Kidney glomerular epithelial cell (primary cell): Measurements from ENCODE around the gene MACROD2.
"Not testable (repeated sequence)": the region's sequence is repeated elsewhere in the genome, so short reads cannot be mapped to it uniquely, and the experiment has no call there.

Experiments used
- DNase-seq: peaks from one replicate; lab custom pipeline; 2025; lab: John Stamatoyannopoulos, UW

MACROD2 gene

DNA sequence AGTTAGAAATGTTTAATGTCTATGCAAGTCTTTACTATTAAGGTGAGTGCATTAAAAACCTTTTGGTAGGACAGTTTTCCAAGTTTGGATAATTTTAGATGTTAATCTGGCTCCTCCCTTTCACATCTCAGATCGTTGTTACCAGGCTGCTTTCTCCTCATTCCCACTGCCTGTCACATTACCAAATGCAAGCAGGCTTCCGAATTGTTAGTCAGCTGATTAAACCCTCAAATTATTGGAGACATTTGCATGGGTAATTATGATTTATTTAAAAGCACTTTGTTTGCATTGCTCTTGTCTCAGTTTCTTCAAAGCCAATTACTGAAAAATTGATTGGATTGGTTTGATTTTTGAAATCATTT, 1761.4 kb downstream of the MACROD2 start:
- no peak for DNase-seq

DNA sequence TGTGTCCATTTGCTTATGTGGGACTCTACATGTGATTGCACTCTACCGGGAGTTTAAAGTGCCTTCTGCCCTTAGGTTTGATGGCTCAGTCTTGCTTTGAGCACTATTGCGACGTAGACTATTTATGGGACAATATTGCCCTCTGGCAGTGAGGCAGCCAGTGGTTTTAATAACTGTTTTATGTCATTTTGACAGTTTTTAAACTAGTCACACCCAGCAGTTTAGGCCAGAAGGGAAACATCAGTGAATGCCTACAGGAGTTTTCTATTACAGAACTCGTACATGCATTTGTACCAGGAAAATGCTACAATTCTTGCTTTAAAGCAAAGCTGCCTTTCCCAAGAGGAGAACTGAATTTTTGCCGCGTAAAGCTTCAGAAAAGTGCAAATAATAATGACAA, 1764.3 kb downstream of the MACROD2 start:
- no peak for DNase-seq

DNA sequence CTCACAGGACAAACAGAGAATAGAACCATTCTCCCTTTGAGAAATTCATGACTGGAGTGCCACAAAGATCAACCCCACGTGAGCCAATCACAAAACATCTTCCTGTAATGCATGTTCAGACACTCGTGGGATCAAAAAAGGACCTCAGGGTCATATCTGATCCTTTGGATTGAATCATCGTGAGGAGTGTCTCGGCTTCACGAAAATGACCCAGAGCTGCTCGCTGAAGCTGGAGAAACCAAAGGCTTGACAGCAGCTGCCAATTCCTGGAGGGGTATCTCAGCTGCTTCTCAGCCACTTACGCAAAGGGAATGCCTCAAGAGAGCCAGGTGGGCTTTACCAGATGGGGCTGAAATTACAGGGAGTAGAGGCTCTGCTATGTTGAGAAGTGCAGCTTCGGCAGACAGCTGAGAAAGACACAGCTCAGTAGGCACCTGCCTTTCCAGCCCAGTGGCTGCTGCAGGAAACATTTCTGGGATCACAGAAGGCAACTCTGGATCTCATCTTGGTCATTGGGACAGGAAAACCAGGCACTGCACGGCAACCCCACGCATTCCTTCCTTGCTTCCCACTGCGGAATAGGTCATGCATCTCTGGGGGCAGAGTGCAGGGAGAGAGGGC, 1764.8 kb downstream of the MACROD2 start:
- DNase-seq: peak; percentile 50

DNA sequence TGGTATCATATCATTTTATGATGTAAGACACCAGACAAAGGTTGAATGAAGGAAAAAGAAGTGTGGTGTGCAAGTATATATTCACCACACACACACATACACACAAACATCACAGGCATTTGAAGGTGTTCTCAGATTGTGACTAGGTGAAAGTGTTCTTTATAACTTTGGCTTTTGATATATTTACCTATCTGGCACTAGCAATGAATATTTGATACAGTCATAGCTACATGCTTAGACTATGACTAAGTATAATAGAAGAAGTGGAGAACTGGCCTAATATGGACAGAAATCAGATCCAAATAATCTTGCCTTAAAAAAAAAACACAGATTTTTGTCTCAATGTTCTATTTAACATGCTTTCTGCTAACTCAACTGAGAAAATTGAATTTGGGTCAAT, 1768.0 kb downstream of the MACROD2 start:
- peak; percentile 43 for DNase-seq

DNA sequence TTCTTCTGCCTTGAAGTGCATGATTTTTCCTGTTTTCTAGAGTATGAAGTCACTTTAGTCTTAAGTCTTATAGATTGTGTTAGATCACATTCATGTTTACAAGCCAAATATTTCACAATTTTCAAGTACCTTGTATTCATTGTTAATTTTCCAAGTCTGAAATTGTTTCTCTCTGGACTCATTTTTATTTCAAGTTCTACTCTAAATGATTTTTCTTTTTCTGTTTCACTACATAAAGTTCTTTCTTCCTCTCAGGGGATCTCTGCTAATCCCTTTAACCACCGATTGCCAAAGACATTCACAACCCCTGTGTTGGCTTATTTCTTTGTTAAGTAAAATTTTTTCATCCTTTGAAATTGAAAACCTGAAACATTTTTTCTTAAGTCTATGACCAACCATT, 1772.3 kb downstream of the MACROD2 start:
- DNase-seq: no peak

DNA sequence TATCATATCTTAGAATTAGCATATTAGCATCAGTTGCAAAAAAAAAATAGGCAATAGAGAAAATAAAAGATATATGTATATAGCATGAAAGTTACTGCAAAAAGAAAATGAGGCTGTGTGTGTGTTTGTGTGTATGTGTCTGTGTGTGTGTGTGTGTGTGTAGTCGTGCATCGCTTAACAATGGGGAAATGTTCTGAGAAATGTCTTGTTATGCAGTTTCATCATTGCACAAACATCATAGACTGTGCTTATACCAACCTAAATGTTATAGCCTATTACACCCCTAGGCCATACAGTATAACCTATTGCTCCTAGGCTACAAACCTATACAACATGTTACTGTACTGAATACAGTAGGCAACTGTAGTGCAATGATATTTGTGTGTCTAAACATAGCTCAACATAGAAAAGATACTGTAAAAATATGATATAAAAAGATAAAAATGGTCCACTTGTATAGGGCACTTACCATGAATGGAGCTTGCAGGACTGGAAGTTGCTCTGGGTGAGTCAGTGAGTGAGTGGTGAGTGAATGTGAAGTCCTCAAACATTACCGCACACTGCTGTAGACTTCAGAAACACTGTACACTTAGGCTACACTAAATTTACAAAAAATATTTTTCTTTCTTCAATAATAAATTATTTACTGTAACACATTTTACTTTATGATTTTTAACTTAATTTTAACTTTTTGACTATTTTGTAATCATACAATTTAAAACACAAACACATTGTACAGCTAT, 1772.9 kb downstream of the MACROD2 start:
- no peak for DNase-seq

DNA sequence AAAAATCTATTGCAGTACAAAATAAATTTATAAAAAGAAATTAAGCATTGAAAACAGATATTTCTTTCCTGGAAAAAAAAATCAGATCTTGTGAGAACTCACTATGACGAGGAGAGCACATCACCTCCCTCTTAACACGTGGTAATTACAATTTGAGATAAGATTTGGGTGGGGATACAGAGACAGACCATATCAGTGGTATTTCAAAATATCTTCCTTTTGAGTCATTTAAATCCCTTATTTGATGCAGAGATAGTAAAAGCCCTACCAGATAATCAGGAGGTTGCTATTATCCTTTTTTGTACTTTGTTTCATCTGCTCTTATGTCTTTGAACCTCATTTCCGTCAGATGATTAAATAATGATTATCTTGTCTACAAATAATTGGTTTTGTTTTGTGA, 1777.5 kb downstream of the MACROD2 start:
- no peak for DNase-seq

DNA sequence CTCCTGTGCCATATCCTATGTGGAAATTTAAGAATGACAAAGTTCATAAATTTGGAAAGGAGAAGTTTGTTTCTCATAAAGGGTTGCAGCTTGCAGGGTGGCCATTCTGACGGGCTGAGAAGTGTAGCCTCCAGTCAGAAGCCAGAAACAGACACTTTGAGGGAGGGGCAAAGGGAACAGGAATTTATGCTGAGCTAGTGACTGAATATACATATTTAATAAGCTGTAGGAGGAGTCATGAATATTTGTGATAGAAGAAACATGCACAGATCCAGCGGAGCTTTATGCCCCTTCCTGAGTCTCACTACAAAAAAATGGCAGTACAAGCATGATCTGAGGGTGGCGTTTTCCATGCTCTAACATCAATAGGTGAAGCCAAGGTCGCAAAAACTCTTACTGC, 1779.6 kb downstream of the MACROD2 start:
- no peak for DNase-seq

DNA sequence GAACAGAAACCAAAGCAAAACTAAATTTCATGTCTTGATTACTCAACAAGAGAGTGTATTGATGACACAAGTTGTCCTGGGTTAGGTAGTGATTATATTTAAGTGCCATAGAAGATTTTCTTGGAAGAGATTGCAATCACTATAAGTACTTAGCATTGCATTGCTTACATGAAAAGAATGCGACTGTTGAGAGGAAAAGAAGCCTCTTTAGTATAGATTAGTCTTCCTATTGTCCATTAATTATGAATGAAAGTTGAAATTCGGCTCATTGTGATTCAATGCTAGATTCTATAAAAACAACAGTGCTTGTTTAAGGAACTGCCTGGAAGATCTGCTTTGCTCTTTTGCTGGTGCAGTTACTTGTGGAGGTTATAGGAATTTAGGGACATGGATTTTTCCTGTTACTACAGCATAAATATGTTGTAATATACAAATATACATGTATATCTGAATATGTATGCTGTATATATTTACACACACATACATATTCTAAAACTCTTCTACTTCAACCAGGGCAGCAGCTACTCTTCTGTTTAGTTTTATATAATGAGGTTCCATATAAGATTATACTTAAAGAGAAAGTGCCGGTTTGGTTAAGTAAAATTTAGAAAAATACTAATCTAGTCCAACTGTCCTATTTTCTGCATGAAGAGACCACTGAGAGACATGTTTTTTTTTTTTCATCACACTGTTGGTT, 1781.6 kb downstream of the MACROD2 start:
- no peak for DNase-seq

DNA sequence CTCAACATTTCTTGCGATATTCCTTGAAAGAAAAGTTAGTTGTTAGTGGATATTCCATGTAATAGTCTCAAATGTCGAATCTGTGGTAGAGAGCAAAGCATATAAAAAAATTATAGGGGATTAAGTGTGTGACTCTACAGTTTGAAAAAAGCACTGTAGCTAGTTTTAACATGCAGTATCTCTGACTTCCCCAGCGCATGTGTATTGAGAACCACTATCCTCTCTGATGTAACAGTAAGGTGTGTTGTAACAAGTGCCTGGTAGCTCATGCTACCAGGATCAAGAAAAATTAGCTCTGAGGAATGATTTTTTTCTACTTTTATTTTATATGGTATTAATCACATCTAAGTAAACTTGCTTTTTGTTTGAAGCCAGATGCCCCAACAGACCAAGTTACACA, 1788.7 kb downstream of the MACROD2 start:
- no peak for DNase-seq

DNA sequence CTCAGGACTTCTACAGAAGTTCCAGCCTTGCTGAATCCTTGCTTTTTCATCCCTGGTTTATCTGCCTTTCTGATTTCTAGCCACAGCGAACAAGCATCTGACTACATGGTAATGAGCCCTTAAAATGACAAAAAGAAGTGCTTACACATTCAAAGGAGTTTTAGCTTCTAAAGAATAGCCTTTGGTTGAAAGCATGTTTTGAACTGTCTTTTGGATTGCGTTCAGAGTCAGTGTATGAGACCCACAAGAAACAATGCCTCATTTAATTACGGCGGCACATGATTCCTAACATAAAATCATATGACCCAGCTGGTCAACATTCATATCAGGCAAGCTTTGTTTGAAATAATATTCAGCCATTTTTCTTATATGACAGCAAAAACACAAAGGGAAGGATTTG, 1793.8 kb downstream of the MACROD2 start:
- DNase-seq: no peak

DNA sequence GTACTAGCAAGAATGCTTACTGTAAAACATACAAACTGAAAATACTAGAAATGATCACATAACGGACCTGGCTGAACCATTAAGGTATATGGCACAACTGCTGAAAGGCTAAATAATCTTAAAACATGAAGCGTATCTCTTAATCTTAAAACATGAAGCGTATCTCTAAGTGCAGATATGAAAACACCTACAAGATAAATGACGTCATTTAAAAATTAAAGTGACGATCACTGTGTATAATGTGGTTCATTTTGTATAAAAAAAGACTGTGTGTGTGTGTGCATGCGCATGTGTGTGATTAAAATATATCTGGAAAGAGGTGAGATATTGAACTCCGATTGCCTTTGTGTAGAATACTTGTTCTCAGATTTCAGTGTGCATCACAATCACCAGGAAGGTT, 1797.5 kb downstream of the MACROD2 start:
- no peak for DNase-seq

DNA sequence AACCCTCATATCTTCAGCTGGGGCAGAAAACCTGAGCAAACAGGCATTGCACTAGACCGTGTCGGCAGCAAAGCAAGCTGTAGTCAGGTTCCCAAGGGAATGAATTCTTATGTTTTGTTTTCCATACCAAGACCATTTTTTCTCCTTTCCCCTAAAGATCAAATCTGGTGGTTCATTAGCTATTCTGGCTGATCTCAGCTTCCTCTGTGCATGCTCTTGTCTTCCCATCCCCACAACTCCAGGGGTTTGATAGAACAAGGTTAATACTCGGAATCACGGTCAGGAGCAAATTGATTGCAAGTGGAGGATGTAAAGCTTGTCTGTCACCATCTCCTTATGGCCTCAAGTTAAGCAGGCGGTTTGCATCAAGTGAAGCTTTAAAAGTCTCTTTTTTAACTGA, 1799.1 kb downstream of the MACROD2 start:
- no peak for DNase-seq

DNA sequence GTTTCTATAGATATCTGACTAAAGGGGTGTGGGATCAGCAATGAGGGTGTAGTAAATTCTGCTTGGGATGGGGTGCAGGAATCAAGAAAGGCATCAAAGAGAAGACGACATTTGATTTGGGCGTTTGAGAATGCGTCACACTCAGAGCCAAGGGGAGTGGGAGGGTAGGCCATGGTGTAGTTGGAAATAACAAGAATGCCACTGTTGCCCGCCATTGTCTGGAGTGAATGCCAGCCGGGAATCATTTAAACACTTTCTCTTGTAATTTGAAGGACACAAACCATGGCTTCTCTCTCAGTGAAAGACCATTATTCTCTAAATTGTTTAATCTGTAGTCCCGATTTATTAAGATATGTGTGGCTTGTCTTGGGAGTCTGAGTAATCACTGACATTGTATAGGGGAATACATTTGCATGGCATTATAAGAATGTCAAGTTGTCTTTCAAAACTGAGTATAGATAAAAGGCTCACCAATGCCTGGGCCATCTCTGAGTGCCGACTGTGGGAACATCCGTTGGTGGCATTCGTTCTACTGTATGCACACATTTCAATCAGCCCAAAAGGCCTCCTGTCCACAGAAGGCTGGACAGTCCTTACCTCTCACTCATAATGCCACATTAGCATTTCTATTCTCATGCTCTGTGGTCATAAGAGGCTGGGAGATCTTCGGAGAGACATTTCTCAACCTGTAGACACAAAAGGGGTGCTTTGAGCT, 1800.1 kb downstream of the MACROD2 start:
- DNase-seq: no peak

DNA sequence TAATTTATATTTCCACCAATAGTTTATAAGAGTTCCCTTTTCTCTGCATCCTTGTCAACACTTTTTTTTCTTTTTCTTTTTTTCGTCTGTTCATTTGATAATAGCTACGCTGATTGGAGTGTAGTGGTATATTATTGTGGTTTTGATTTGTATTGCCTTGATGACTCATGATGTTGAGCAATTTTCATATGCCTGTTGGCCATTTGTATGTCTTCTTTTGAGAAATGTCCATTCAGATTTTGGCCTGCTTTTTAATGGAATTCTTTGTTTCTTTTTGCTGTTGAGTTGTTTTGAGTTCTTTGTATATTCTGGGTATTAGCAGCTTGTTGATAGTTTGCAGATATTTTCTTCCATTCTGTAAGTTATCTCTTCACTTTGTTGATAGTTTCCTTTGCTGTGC, 1804.6 kb downstream of the MACROD2 start:
- DNase-seq: no peak

DNA sequence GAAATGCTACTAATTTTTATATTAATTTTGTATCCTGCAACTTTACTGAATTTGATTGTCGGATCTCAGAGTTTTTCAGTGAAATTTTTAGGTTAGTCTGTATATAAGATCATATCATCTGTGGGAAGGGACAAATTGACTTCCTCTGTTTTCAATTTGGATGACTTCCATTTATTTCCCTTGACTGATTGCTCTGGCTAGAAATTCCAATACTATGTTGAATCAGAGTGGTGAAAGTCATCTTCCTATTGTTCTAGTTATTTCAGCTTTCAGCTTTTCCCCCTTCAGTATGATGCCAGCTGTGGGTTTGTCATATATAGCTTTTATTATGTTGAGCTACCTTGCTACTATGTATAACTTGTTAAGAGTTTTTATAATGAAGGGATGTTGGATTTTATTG, 1806.7 kb downstream of the MACROD2 start:
- DNase-seq: no peak

DNA sequence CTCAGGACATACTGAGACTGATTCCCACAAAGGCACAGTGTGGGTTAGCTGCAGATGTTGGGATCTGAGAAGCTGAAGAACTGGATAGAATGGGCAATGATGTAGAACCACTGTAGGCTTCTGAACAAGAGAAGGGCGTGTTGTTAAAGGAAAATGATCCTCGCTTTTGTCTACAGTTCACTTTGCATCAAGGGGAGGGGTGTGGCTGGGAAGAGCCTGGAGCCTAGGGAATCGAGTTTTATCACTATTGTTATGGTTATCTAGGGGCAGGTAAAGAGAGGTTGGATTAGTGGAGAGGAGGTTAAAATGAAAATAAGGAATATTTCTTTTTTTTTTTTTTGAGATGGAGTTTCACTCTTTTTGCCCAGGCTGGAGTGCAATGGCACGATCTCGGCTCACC, 1809.8 kb downstream of the MACROD2 start:
- DNase-seq: no peak

DNA sequence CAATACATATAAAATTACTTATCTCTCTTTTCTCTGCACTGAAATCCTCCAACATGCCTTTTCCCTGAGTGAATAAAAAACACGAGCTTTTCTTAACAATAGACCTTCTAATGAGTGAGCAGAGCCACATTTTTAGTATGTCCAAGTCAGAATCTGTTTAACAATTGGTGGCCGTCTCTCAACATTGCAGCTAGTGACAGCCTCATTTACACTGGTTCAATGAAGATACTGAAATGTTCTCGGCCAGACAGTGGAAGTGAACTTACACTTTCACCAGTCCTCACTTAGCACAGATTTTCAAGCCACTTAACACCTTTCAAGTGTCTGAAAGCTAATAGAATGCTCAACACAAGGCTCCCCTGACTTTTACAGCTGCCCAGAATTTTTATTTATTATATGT, 1810.8 kb downstream of the MACROD2 start:
- DNase-seq: no peak

DNA sequence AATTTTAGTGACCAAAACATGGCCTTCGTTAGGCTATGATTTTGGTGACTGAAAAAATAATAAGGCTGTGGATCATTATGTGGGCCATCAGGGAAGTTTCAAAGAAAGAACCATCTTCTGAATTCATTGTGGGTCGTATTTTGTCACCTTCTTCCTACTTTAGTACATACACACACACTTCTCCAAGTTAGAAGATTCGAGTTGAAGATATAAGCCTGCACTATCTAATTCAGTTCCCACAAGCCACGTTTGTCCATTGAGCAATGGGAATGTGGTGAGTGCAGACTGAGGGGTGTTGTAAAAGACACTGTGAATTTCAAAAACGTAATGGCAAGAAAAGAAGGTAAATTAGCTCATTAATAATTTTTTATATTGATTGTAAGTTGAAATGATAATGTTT, 1812.0 kb downstream of the MACROD2 start:
- no peak for DNase-seq

DNA sequence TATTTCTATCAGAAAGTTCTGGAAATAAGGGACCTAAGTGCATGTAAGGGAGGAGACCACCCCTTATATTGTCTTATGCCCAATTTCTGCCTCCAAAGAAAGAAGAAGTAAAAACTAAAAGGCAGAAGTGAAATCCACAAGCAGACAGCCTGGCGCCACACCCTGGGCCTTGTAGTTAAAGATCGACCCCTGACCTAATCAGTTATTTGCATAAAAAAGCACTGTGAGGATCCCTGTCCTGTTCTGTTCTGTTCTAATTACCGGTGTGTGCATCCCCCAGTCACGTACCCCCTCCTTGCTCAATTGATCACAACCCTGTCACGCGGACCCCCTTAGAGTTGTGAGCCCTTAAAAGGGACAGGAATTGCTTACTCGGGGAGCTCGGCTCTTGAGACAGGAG, 1812.5 kb downstream of the MACROD2 start:
- DNase-seq: not testable (repeated sequence)

DNA sequence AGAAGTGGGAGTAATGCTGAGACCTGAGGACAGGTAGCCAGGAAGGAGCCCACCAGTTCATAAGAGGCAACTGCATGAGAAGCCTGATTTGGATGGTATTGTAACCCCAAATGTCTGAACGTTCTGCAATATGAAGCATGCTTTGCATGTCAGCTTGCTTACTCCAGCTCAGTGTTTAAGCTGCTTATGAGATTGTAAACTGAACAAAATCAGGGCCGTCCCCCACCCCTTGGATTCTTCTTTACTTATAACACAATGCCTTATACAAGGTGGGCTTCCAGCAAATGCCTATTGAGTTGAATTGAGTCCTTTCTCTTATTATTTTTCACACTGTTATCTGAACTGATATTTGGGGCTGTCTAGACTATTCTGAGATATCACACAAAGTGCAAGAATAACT, 1816.6 kb downstream of the MACROD2 start:
- no peak for DNase-seq

DNA sequence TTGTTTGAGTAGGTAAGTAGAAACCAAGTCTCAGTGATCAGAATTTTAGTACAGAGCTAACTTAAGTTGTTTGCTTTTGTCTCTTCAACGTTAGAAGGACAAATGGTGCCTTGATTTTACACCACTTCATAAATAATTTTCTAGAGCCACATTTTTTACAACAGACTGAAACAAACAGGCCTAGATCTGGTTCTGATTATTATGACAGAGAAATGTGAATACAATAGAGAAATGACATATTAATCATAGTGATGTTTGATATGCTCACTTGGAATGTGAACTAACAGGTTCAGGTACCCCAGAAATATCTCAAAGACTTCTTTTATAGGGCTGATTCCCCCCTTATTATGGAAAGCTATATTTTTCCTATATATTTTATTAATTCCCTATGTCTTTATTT, 1817.4 kb downstream of the MACROD2 start:
- DNase-seq: no peak

DNA sequence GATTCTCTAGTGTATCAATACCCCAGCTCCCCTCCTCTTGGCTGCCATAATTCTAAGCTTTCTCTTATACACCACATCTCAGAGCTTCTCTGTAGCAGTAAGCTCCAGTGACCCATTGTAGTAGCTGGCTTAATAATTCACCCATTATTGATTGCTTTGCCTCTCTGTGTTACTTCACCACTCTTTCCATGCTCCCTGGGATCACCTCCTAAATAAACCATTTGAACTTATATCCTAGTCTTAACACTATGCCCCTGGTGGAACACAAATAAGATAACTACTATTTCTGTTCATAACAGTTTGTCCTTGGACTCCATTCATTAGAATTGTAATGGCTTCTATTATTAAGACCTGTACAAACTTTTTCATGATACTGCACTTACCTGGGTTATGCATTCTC, 1819.0 kb downstream of the MACROD2 start:
- no peak for DNase-seq
